GM12878 (cell line): Measurements from ENCODE around the gene BEAN1. TPM values are rescaled to one million over a fixed set of nuclear protein-coding genes. Genes with fewer than 3 reads are reported as not detected.
"Not testable (repeated sequence)": the region's sequence is repeated elsewhere in the genome, so short reads cannot be mapped to it uniquely, and the experiment has no call there.

ENCODE experiments used
- ATAC-seq: fragments of 200-7000 bp; cut with Tn5 transposase; 3 replicates; pipeline ENCODE4 v1.9.1; 2020; ENCODE audit warnings: mild to moderate bottlenecking, moderate library complexity
- BruUV-seq: library from RNA; stranded (reverse); fragments of 400-500 nt; replicated peaks from 2 replicates; lab custom pipeline; 2021; lab: Mats Ljungman, UMichigan
- CTCF ChIA-PET: fragments of 300-600 bp; sonication (Branson Sonifier 250); formaldehyde crosslinking; extraction: SDS; loops from one replicate; lab custom pipeline; 2021; ENCODE audit warnings: inconsistent platforms; lab: Yijun Ruan, JAX
- POLR2A ChIA-PET: fragments of 350-600 bp; formaldehyde crosslinking; extraction: SDS; loops from one replicate; lab custom pipeline; 2021; ENCODE audit warnings: inconsistent platforms; lab: Charles Lee
- RAD21 ChIA-PET: fragments of 300-600 bp; sonication (Branson Sonifier 250); formaldehyde crosslinking; loops from one replicate; lab custom pipeline; 2023; ENCODE audit warnings: antibody characterized with exemption; ENCODE audit not compliant: unreplicated experiment; lab: Charles Lee
- SMC1A ChIA-PET: fragments of 300-600 bp; sonication (Branson Sonifier 250); formaldehyde crosslinking; loops from one replicate; lab custom pipeline; 2023; ENCODE audit not compliant: unreplicated experiment, uncharacterized antibody; lab: Charles Lee
- DNase-seq: peaks from one replicate; pipeline ENCODE4 v3.0.0-alpha.2; 2011; ENCODE audit warnings: low read depth, low spot score
- FAIRE-seq: peaks from 3 replicates; lab custom pipeline; 2011; peaks lifted over from hg19 to GRCh38; lab: Jason Lieb, UNC
- H2AFZ ChIP-seq: 2 replicates; pipeline ENCODE4 v1.6.0; 2011; ENCODE audit warnings: low read depth, low read length, control low read depth; ENCODE audit not compliant: control insufficient read depth
- H3K27ac ChIP-seq: 2 replicates; pipeline ENCODE4 v1.5.1; 2011; ENCODE audit warnings: control low read depth; ENCODE audit not compliant: control insufficient read depth, insufficient read depth
- H3K27me3 ChIP-seq, 2 experiments: replicated peaks in 1 of 2; 2 replicates each; pipeline versions ENCODE4 v1.6.0 to v1.6.1; 2011; ENCODE audit warnings: low read length in 1 of 2; ENCODE audit not compliant: control insufficient read depth in 2 of 2, insufficient read depth in 2 of 2
- H3K36me3 ChIP-seq, 2 experiments: 2 replicates each; pipeline ENCODE4 v1.5.1; 2011; ENCODE audit warnings: low read length in 1 of 2; ENCODE audit not compliant: control insufficient read depth in 2 of 2, insufficient read depth in 2 of 2
- H3K4me1 ChIP-seq: 2 replicates; pipeline ENCODE4 v1.6.1; 2011; ENCODE audit warnings: mild to moderate bottlenecking, low read length, moderate library complexity, mixed read lengths; ENCODE audit not compliant: control insufficient read depth, insufficient read depth
- H3K4me2 ChIP-seq: 2 replicates; pipeline ENCODE4 v1.6.0; 2011; ENCODE audit warnings: control low read depth; ENCODE audit not compliant: control insufficient read depth, insufficient read depth
- H3K4me3 ChIP-seq: fragments of 200-600 bp; sonication (generic); 2 replicates; pipeline ENCODE4 v1.5.1; 2016
- H3K79me2 ChIP-seq: 2 replicates; pipeline ENCODE4 v1.6.0; 2011; ENCODE audit warnings: low read length; ENCODE audit not compliant: control insufficient read depth, insufficient read depth
- H3K9ac ChIP-seq: 2 replicates; pipeline ENCODE4 v1.8.0; 2011; ENCODE audit warnings: low read length, control low read depth, mixed read lengths; ENCODE audit not compliant: control insufficient read depth, insufficient read depth
- H3K9me3 ChIP-seq: replicated peaks from 3 replicates; pipeline ENCODE4 v1.5.1; 2011; ENCODE audit warnings: mild to moderate bottlenecking, low read length; ENCODE audit not compliant: control insufficient read depth, insufficient read depth
- H4K20me1 ChIP-seq: 2 replicates; pipeline ENCODE4 v1.6.0; 2011; ENCODE audit not compliant: control insufficient read depth, insufficient read depth
- ASH2L ChIP-seq: fragments of 300-600, 200-600 bp; sonication (generic); IDR thresholded peaks from 2 replicates; pipeline ENCODE4 v1.6.1; 2017; ENCODE audit warnings: low read depth, mild to moderate bottlenecking, borderline replicate concordance
- BRCA1 ChIP-seq: IDR thresholded peaks from 2 replicates; pipeline ENCODE4 v1.6.1; 2011; ENCODE audit warnings: low read depth, low read length, improper control_type of control experiment
- CBFB ChIP-seq: IDR thresholded peaks from 2 replicates; pipeline ENCODE4 v1.6.1; 2016; ENCODE audit warnings: antibody characterized with exemption, low read depth
- HDAC6 ChIP-seq: fragments of 200-600 bp; sonication (generic); IDR thresholded peaks from one replicate; pipeline ENCODE4 v1.8.0; 2017; ENCODE audit warnings: antibody characterized with exemption; ENCODE audit not compliant: unreplicated experiment
- IKZF1 ChIP-seq: fragments of 450-650 bp; conservative IDR thresholded peaks from 2 replicates; pipeline ENCODE4 v1.6.1; 2017; ENCODE audit warnings: antibody characterized with exemption, mild to moderate bottlenecking
- KDM1A ChIP-seq: fragments of 200-600 bp; sonication (generic); IDR thresholded peaks from 2 replicates; pipeline ENCODE4 v1.6.1; 2016; ENCODE audit warnings: borderline replicate concordance
- LARP7 ChIP-seq: fragments of 450-650 bp; IDR thresholded peaks from 2 replicates; pipeline ENCODE4 v1.6.1; 2017; ENCODE audit warnings: mild to moderate bottlenecking
- TCF3 ChIP-seq: IDR thresholded peaks from 2 replicates; pipeline ENCODE4 v1.6.1; 2012; ENCODE audit warnings: low read depth, mild to moderate bottlenecking, low read length, borderline replicate concordance; ENCODE audit not compliant: insufficient read depth
- WGBS: methylation state at CpG from one replicate; pipeline ENCODE4 v1.1.6; 2016; ENCODE audit warnings: low lambda C conversion rate; ENCODE audit not compliant: insufficient replicate concordance, insufficient coverage; ENCODE audit errors: missing lambda C conversion rate; 5-methylcytosine and 5-hydroxymethylcytosine counted together
- in situ Hi-C: fragments of 300-500 bp; cut with MboI; formaldehyde crosslinking; loops from 9 replicates; pipeline ENCODE4 v1.14.3; 2018; ENCODE audit warnings: mixed read lengths
- intact Hi-C: fragments of 100-400 bp; cut with micrococcal nuclease; formaldehyde crosslinking; loops from one replicate; pipeline ENCODE4 v1.14.2; 2022; ENCODE audit not compliant: unreplicated experiment
- polyA plus RNA-seq, 11 experiments: library from polyadenylated mRNA; depleted of rRNA in 4 of 11; unstranded in 6 of 11; stranded (reverse) in 5 of 11; fragments of >200 nt; fragmentation: Nextera tagmentation in 4 of 11; fragmentation: Illumina TruSeq in 1 of 11; extraction: Ambion mirVana in 4 of 11; extraction: Trizol in 1 of 11; gene quantifications; 1 replicate in 1 of 11; 2 replicates in 10 of 11; pipeline versions ENCODE4 v1.2.1 to v1.2.3, GENCODE V29; 2011 to 2016; ENCODE audit warnings: inconsistent platforms in 2 of 11, missing spikeins in 2 of 11, low read depth in 1 of 11
- total RNA-seq, 4 experiments: library from RNA; depleted of rRNA in 3 of 4; stranded (reverse); fragments of >200 nt in 3 of 4; fragmentation: Illumina TruSeq in 1 of 4; extraction: Trizol in 1 of 4; gene quantifications; 2 replicates each; pipeline versions ENCODE4 v1.2.1 to v1.2.3, GENCODE V29; 2013 to 2021
- TF ChIP-seq, protein P1 (sequence below): IDR thresholded peaks from 2 replicates; pipeline ENCODE4 v1.6.1; 2012; ENCODE audit warnings: mild to moderate bottlenecking, low read depth, low read length
- TF ChIP-seq, protein P2 (sequence below): fragments of 450-650 bp; IDR thresholded peaks from 2 replicates; pipeline ENCODE4 v1.6.1; 2017; ENCODE audit warnings: borderline replicate concordance

BEAN1 gene
- total and polyA plus RNA-seq, 10 of the 15 experiments (the other 5 are each of a cell fraction or from before 2014, with no cell fraction given), result not detected

DNA sequence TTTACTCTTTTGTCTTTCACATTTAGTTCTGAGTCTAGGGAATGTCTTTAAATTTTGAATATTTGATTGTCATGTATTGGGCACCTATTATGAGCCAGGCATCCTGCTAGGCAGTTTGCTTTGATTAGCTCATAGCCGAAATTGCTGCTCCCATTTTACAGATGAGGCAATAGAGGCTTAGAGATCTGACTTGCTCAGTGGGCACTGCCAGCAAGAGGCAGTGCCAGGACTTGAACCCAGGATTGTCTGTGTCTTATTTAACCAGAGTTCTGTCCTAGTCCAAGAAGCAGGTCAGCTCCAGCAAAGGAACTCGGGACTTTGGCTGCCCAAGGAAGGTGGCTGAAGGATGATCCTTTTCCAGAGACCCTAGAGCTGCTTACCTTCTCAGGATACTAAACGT lies 24.5 kb downstream of the BEAN1 start:
- no peaks in the 10 kb centered on the region for H4K20me1 ChIP-seq
- H3K27ac ChIP-seq, result no peak overlapping the region
- no peak overlapping the region for H2AFZ ChIP-seq
- no peak for DNase-seq
- no peaks in the 10 kb centered on the region for H3K4me1 ChIP-seq
- H3K4me3 ChIP-seq, result no peak overlapping the region
- CTCF ChIA-PET, result interaction anchor here (1.5 kb wide), 1 partner anchor 13 kb away, joined by 3 read pairs; no protein-coding TSS in a partner anchor
- H3K27me3 ChIP-seq, result peaks cover 2 to 3% of the 10 kb centered on the region in 2 experiments
- H3K9me3 ChIP-seq, result no peaks in the 10 kb centered on the region
- POLR2A ChIA-PET, result no interaction called here
- intact Hi-C loops (no loop called here), in situ Hi-C loops (no loop called here)
- no peak overlapping the region for H3K4me2 ChIP-seq
- ATAC-seq, result no peak
- RAD21 ChIA-PET, result interaction anchor here (1.1 kb wide), 1 partner anchor 24 kb away, joined by 3 read pairs; no protein-coding TSS in a partner anchor
- H3K9ac ChIP-seq, result no peak overlapping the region
- no TSS peak for BruUV-seq
- 0% methylated on average over 3 of the region's 3 CpGs for WGBS
- FAIRE-seq, result no peak
- no peaks in the 10 kb centered on the region for H3K79me2 ChIP-seq
- no peaks in the 10 kb centered on the region for H3K36me3 ChIP-seq
- TF ChIP-seq TCF3 (no peak), BRCA1 (no peak), HDAC6 (no peak), CBFB (no peak), IKZF1 (no peak), LARP7 (no peak), ASH2L (no peak), KDM1A (no peak)
- TF ChIP-seq, protein P1, sequence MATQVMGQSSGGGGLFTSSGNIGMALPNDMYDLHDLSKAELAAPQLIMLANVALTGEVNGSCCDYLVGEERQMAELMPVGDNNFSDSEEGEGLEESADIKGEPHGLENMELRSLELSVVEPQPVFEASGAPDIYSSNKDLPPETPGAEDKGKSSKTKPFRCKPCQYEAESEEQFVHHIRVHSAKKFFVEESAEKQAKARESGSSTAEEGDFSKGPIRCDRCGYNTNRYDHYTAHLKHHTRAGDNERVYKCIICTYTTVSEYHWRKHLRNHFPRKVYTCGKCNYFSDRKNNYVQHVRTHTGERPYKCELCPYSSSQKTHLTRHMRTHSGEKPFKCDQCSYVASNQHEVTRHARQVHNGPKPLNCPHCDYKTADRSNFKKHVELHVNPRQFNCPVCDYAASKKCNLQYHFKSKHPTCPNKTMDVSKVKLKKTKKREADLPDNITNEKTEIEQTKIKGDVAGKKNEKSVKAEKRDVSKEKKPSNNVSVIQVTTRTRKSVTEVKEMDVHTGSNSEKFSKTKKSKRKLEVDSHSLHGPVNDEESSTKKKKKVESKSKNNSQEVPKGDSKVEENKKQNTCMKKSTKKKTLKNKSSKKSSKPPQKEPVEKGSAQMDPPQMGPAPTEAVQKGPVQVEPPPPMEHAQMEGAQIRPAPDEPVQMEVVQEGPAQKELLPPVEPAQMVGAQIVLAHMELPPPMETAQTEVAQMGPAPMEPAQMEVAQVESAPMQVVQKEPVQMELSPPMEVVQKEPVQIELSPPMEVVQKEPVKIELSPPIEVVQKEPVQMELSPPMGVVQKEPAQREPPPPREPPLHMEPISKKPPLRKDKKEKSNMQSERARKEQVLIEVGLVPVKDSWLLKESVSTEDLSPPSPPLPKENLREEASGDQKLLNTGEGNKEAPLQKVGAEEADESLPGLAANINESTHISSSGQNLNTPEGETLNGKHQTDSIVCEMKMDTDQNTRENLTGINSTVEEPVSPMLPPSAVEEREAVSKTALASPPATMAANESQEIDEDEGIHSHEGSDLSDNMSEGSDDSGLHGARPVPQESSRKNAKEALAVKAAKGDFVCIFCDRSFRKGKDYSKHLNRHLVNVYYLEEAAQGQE, result no peak
- TF ChIP-seq, protein P2, sequence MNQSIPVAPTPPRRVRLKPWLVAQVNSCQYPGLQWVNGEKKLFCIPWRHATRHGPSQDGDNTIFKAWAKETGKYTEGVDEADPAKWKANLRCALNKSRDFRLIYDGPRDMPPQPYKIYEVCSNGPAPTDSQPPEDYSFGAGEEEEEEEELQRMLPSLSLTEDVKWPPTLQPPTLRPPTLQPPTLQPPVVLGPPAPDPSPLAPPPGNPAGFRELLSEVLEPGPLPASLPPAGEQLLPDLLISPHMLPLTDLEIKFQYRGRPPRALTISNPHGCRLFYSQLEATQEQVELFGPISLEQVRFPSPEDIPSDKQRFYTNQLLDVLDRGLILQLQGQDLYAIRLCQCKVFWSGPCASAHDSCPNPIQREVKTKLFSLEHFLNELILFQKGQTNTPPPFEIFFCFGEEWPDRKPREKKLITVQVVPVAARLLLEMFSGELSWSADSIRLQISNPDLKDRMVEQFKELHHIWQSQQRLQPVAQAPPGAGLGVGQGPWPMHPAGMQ, result no peak
- SMC1A ChIA-PET, result no interaction called here

DNA sequence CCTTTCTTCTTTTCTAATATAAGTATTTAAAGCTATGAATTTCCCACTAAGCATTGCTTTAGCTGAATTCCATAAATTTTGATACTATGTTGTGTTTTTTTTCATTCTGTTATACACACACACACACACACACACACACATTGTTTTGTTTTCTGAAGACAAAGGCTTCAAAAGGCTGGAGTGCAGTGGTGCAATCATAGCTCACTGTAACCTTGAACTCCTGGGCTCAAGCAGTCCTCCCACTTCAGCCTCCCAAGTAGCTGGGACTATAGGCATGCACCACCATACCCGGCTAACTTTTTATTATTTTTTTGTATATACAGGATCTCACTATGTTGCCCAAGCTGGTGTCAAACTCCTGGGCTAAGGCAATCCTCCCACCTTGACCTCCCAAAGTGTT lies 26.1 kb downstream of the BEAN1 start:
- SMC1A ChIA-PET, H3K27me3 ChIP-seq: not testable (repeated sequence)

More for the DNA sequence above, 26.1 kb downstream of the BEAN1 start:
- RAD21 ChIA-PET, in situ Hi-C loops, POLR2A ChIA-PET, H4K20me1 ChIP-seq, FAIRE-seq, DNase-seq, H3K4me3 ChIP-seq, ATAC-seq, BruUV-seq, H3K9me3 ChIP-seq, H3K79me2 ChIP-seq, H3K4me1 ChIP-seq, intact Hi-C loops, H3K4me2 ChIP-seq, H3K9ac ChIP-seq, H3K27ac ChIP-seq, H2AFZ ChIP-seq, H3K36me3 ChIP-seq: not testable (repeated sequence)
- 71% methylated on average over 1 of the region's 1 CpG for WGBS
- CTCF ChIA-PET, result interaction anchor here (0.6 to 1.4 kb wide), 3 partner anchors 109 to 436 kb away, joined by 3 read pairs; no protein-coding TSS in a partner anchor
